ENCODE measurements around the gene LAMA5.

The LAMA5 gene

DNA sequence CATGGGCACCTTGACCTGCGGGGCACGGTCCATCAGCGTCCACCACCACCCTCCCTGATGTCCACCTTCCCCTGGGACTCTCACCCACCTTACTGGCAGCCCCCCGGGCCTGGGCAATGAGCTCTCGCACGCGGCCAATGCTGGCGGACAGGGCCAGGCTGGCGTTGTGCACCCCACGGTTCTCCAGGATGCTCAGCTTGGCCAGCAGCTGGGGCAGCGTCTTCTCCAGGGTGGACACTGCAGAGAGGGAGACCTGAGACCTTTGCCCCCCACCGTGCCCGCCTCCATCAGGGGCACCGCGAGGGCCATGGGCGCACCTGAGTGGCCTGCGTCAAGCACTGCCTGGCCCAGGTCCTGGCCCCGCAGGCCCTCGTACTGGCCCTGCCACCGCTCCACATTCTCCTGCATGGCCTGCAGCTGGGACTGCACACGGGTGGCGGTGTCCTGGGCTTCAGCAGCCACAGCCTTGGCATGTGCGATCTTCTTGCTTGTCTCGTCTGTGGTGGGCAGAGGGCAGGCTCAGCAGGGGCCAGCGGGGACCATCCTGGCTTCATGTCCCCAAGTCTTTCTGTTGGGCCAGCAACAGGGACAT, 52.3 kb downstream of the LAMA5 start:
- no peak overlapping the region for H3K4me3 ChIP-seq (ENCODE audit: low read length)
- H3K27me3 ChIP-seq (ENCODE audit: low read depth, low read length) = no peaks in the 10 kb centered on the region
- no peak overlapping the region for H3K4me2 ChIP-seq (ENCODE audit: low read length)
- no peak overlapping the region for H3K27ac ChIP-seq (ENCODE audit: low read length)
- H3K36me3 ChIP-seq (replicated peaks; ENCODE audit: low read depth, low read length) = peaks cover 7% of the 10 kb centered on the region
- TF ChIP-seq EZH2phosphoT487 (IDR thresholded peaks at IDR 0.05; ENCODE audit: low read depth) = no peak
- TF ChIP-seq, protein P1, sequence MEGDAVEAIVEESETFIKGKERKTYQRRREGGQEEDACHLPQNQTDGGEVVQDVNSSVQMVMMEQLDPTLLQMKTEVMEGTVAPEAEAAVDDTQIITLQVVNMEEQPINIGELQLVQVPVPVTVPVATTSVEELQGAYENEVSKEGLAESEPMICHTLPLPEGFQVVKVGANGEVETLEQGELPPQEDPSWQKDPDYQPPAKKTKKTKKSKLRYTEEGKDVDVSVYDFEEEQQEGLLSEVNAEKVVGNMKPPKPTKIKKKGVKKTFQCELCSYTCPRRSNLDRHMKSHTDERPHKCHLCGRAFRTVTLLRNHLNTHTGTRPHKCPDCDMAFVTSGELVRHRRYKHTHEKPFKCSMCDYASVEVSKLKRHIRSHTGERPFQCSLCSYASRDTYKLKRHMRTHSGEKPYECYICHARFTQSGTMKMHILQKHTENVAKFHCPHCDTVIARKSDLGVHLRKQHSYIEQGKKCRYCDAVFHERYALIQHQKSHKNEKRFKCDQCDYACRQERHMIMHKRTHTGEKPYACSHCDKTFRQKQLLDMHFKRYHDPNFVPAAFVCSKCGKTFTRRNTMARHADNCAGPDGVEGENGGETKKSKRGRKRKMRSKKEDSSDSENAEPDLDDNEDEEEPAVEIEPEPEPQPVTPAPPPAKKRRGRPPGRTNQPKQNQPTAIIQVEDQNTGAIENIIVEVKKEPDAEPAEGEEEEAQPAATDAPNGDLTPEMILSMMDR (IDR thresholded peaks at IDR 0.05; ENCODE audit: low read depth, low read length) = no peak
- H3K4me1 ChIP-seq (ENCODE audit: low read length) = no peaks in the 10 kb centered on the region
- no peaks in the 10 kb centered on the region for H4K20me1 ChIP-seq (ENCODE audit: insufficient read depth, low read length)
- H2AFZ ChIP-seq (ENCODE audit: low read depth, low read length) = no peak overlapping the region
- H3K79me2 ChIP-seq (ENCODE audit: low read length) = no peaks in the 10 kb centered on the region
- no peaks in the 10 kb centered on the region for H3K9me3 ChIP-seq (ENCODE audit: insufficient read depth, low read length)
- H3K9ac ChIP-seq (ENCODE audit: low read length) = no peak overlapping the region

DNA sequence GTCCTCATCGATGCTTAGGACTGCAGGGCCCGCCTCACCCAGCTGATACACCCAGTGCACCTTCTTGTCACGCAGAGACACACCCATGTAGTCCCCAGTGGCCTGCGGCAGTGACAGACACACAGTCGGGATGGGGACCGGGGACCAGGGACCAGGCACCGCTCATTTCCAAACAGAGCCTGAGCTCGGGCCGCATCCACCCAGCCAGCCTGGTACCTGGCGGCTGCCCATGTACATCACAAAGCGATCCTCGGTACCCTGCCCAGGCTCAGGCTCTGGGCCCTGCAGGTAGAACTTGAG, 52.8 kb downstream of the LAMA5 start:
- H3K4me1 ChIP-seq (ENCODE audit: low read length) = no peaks in the 10 kb centered on the region
- no peaks in the 10 kb centered on the region for H3K27me3 ChIP-seq (ENCODE audit: low read depth, low read length)
- H4K20me1 ChIP-seq (ENCODE audit: insufficient read depth, low read length) = no peaks in the 10 kb centered on the region
- H3K27ac ChIP-seq (ENCODE audit: low read length) = no peak overlapping the region
- H3K79me2 ChIP-seq (ENCODE audit: low read length) = no peaks in the 10 kb centered on the region
- H2AFZ ChIP-seq (ENCODE audit: low read depth, low read length) = no peak overlapping the region
- no peak overlapping the region for H3K9ac ChIP-seq (ENCODE audit: low read length)
- H3K4me3 ChIP-seq (ENCODE audit: low read length) = no peak overlapping the region
- H3K4me2 ChIP-seq (ENCODE audit: low read length) = no peak overlapping the region
- TF ChIP-seq, protein P1 (IDR thresholded peaks at IDR 0.05; ENCODE audit: low read depth, low read length) = no peak
- TF ChIP-seq EZH2phosphoT487 (IDR thresholded peaks at IDR 0.05; ENCODE audit: low read depth) = no peak
- H3K9me3 ChIP-seq (ENCODE audit: insufficient read depth, low read length) = no peaks in the 10 kb centered on the region
- H3K36me3 ChIP-seq (replicated peaks; ENCODE audit: low read depth, low read length) = peaks cover 7% of the 10 kb centered on the region

GRCh38 chr20:62313460-62314338, 53.4 kb downstream of the LAMA5 start:
- H4K20me1 ChIP-seq (ENCODE audit: insufficient read depth, low read length) = no peaks in the 10 kb centered on the region
- no peak overlapping the region for H3K9ac ChIP-seq (ENCODE audit: low read length)
- peaks cover 11% of the 10 kb centered on the region for H3K36me3 ChIP-seq (replicated peaks; ENCODE audit: low read depth, low read length)
- no peaks in the 10 kb centered on the region for H3K4me1 ChIP-seq (ENCODE audit: low read length)
- H3K4me3 ChIP-seq (ENCODE audit: low read length) = no peak overlapping the region
- TF ChIP-seq, protein P1 (IDR thresholded peaks at IDR 0.05; ENCODE audit: low read depth, low read length) = no peak
- TF ChIP-seq EZH2phosphoT487 (IDR thresholded peaks at IDR 0.05; ENCODE audit: low read depth) = no peak
- no peak overlapping the region for H3K4me2 ChIP-seq (ENCODE audit: low read length)
- no peaks in the 10 kb centered on the region for H3K9me3 ChIP-seq (ENCODE audit: insufficient read depth, low read length)
- H3K27ac ChIP-seq (ENCODE audit: low read length) = no peak overlapping the region
- H3K79me2 ChIP-seq (ENCODE audit: low read length) = no peaks in the 10 kb centered on the region
- H3K27me3 ChIP-seq (ENCODE audit: low read depth, low read length) = no peaks in the 10 kb centered on the region
- no peak overlapping the region for H2AFZ ChIP-seq (ENCODE audit: low read depth, low read length)

GRCh38 chr20:62313021-62313420, 54.1 kb downstream of the LAMA5 start:
- H3K36me3 ChIP-seq (replicated peaks; ENCODE audit: low read depth, low read length) = peaks cover 16% of the 10 kb centered on the region
- no peaks in the 10 kb centered on the region for H3K9me3 ChIP-seq (ENCODE audit: insufficient read depth, low read length)

More at GRCh38 chr20:62313021-62313420, 54.1 kb downstream of the LAMA5 start:
- Histone ChIP-seq H3K4me3 (ENCODE audit: low read length) (no peak overlapping the region), H3K79me2 (ENCODE audit: low read length) (no peaks in the 10 kb centered on the region), H3K9ac (ENCODE audit: low read length) (no peak overlapping the region), H4K20me1 (ENCODE audit: insufficient read depth, low read length) (0 out of 2 replicates have a peak, but pooled peaks cover 3% of the 10 kb centered on the region), H2AFZ (ENCODE audit: low read depth, low read length) (no peak overlapping the region), H3K4me1 (ENCODE audit: low read length) (no peaks in the 10 kb centered on the region), H3K27me3 (ENCODE audit: low read depth, low read length) (no peaks in the 10 kb centered on the region), H3K4me2 (ENCODE audit: low read length) (no peak overlapping the region), H3K27ac (ENCODE audit: low read length) (no peak overlapping the region)
- no peak for TF ChIP-seq EZH2phosphoT487 (IDR thresholded peaks at IDR 0.05; ENCODE audit: low read depth)
- TF ChIP-seq, protein P1 (IDR thresholded peaks at IDR 0.05; ENCODE audit: low read depth, low read length) = no peak

Measured in OCI-LY3 (cell line).